Breast epithelium (tissue), 3 donors: Measurements from ENCODE around the gene MGME1.

ENCODE experiments used
- CTCF ChIP-seq, 3 donors: fragments of 450-650 bp; IDR thresholded peaks; one replicate each; pipeline ENCODE4 v1.5.1; 2016 to 2017; ENCODE audit warnings: antibody characterized with exemption in 3 of 3, mild to moderate bottlenecking in 3 of 3, moderate library complexity in 3 of 3
- POLR2A ChIP-seq: fragments of 450-650 bp; IDR thresholded peaks from one replicate; pipeline ENCODE4 v1.6.1; 2016; ENCODE audit warnings: antibody characterized with exemption, mild to moderate bottlenecking, moderate library complexity
- POLR2AphosphoS5 ChIP-seq, 3 donors: sonication (generic); formaldehyde crosslinking; IDR thresholded peaks; one replicate each; pipeline ENCODE4 v1.6.1; 2017; ENCODE audit warnings: antibody characterized with exemption in 3 of 3

GRCh38 chr20:17955302-17955701 is 13.5 kb upstream of the MGME1 start:
- no peak for TF ChIP-seq CTCF (IDR thresholded peaks at IDR 0.05)
- no peak for TF ChIP-seq POLR2A
- no peak for TF ChIP-seq POLR2AphosphoS5 (IDR thresholded peaks at IDR 0.05)
